ENCODE data around the gene CNTF.
A peak's percentile ranks its signal among the peaks of the same experiment; 100 is the strongest.

CNTF gene

GRCh38 chr11:58652726-58653280, 30.3 kb downstream of the CNTF start:
- no peak for DNase-seq (ENCODE audit: low read depth)
- no peak for TF ChIP-seq CTCF (conservative IDR thresholded peaks at IDR 0.05; ENCODE audit: low read depth, low read length)

GRCh38 chr11:58654079-58654907, 31.8 kb downstream of the CNTF start:
- H3K4me3 ChIP-seq (ENCODE audit: low read depth, low read length) = no peak overlapping the region
- DNase-seq (ENCODE audit: low read depth) = peak; percentile 86

More at GRCh38 chr11:58652726-58653280, 30.3 kb downstream of the CNTF start:
- H3K4me3 ChIP-seq (ENCODE audit: low read depth, low read length) = no peak overlapping the region

GRCh38 chr11:58654908-58655296, 32.4 kb downstream of the CNTF start:
- no peak for TF ChIP-seq CTCF (conservative IDR thresholded peaks at IDR 0.05; ENCODE audit: low read depth, low read length)
- DNase-seq (ENCODE audit: low read depth) = no peak
- no peak overlapping the region for H3K4me3 ChIP-seq (ENCODE audit: low read depth, low read length)

More at GRCh38 chr11:58654079-58654907, 31.8 kb downstream of the CNTF start:
- TF ChIP-seq CTCF (conservative IDR thresholded peaks at IDR 0.05; ENCODE audit: low read depth, low read length) = peak; percentile 98

- no peak for DNase-seq (ENCODE audit: low read depth)
- TF ChIP-seq CTCF (conservative IDR thresholded peaks at IDR 0.05; ENCODE audit: low read depth, low read length) = no peak
- no peak overlapping the region for H3K4me3 ChIP-seq (ENCODE audit: low read depth, low read length)
Measured at GRCh38 chr11:58656348-58656747, 33.9 kb downstream of the CNTF start.

GRCh38 chr11:58658623-58659022, 36.2 kb downstream of the CNTF start:
- no peak for DNase-seq (ENCODE audit: low read depth)
- no peak overlapping the region for H3K4me3 ChIP-seq (ENCODE audit: low read depth, low read length)
- TF ChIP-seq CTCF (conservative IDR thresholded peaks at IDR 0.05; ENCODE audit: low read depth, low read length) = no peak

- DNase-seq (ENCODE audit: low read depth) = no peak
- TF ChIP-seq CTCF (conservative IDR thresholded peaks at IDR 0.05; ENCODE audit: low read depth, low read length) = no peak
- no peak overlapping the region for H3K4me3 ChIP-seq (ENCODE audit: low read depth, low read length)
Measured at GRCh38 chr11:58659404-58659803, 36.9 kb downstream of the CNTF start.
